B cell (primary cell): ENCODE measurements around the gene EEFSEC. TPM values are rescaled to one million over a fixed set of nuclear protein-coding genes. Genes with fewer than 3 reads are reported as not detected.

Experiments
- ATAC-seq: fragments of 200-7000 bp; cut with Tn5 transposase; one replicate; pipeline ENCODE4 v1.10.0; 2021; ENCODE audit warnings: low read depth, mild to moderate bottlenecking, moderate number of reproducible peaks, moderate library complexity
- CTCF ChIA-PET: fragments of 350-600 bp; sonication (Branson Sonifier 250); formaldehyde crosslinking; loops from one replicate; lab custom pipeline; 2021; ENCODE audit warnings: antibody characterized with exemption, inconsistent platforms; lab: Charles Lee
- POLR2A ChIA-PET: fragments of 350-600 bp; sonication (Branson Sonifier 250); formaldehyde crosslinking; loops from one replicate; lab custom pipeline; 2021; ENCODE audit warnings: antibody characterized with exemption; lab: Charles Lee
- DNase-seq: peaks from one replicate; pipeline ENCODE4 v3.0.0; 2013
- H2AFZ ChIP-seq: 2 replicates; pipeline ENCODE4 v1.6.1; 2012; ENCODE audit warnings: mild to moderate bottlenecking, low read depth, low read length; ENCODE audit not compliant: insufficient read depth, poor library complexity, severe bottlenecking
- H3K27ac ChIP-seq, 2 donors: 1 replicate in 1 of 2; 2 replicates in 1 of 2; pipeline ENCODE4 v1.5.1; 2012 to 2013; ENCODE audit warnings: low read length in 2 of 2, mild to moderate bottlenecking in 2 of 2, moderate library complexity in 1 of 2
- H3K27me3 ChIP-seq, 4 experiments: fragments of 200-600 bp in 1 of 4; sonication (generic) in 1 of 4; replicated peaks in 1 of 4; 1 replicate in 2 of 4; 2 replicates in 2 of 4; pipeline versions ENCODE4 v1.6.1 to v1.7.0; 2013 to 2016; ENCODE audit warnings: low read length in 3 of 4, mild to moderate bottlenecking in 2 of 4, mixed read lengths in 1 of 4, moderate library complexity in 1 of 4; ENCODE audit not compliant: insufficient read depth in 4 of 4, control insufficient read depth in 3 of 4; ENCODE audit errors: control extremely low read depth in 1 of 4
- H3K36me3 ChIP-seq, 2 experiments: replicated peaks in 1 of 2; 1 replicate in 1 of 2; 2 replicates in 1 of 2; pipeline versions ENCODE4 v1.6.1 to v1.7.1; 2013; ENCODE audit warnings: low read length in 1 of 2; ENCODE audit not compliant: insufficient read depth in 2 of 2, control insufficient read depth in 1 of 2; ENCODE audit errors: control extremely low read depth in 1 of 2, extremely low read depth in 1 of 2
- H3K4me1 ChIP-seq, 2 donors: fragments of 200-600 bp in 1 of 2; sonication (generic) in 1 of 2; 1 replicate in 1 of 2; 2 replicates in 1 of 2; pipeline versions ENCODE4 v1.5.1 to v1.6.1; 2013 to 2017; ENCODE audit warnings: low read length in 2 of 2; ENCODE audit not compliant: control insufficient read depth in 2 of 2, insufficient read depth in 2 of 2
- H3K4me2 ChIP-seq: replicated peaks from 2 replicates; pipeline ENCODE3; 2012; ENCODE audit warnings: mild to moderate bottlenecking, low read depth, low read length; ENCODE audit not compliant: poor library complexity, severe bottlenecking
- H3K4me3 ChIP-seq, 5 experiments: fragments of 200-600 bp in 1 of 5; sonication (generic) in 1 of 5; 1 replicate in 3 of 5; 2 replicates in 2 of 5; pipeline versions ENCODE4 v1.5.1 to v1.7.0; 2011 to 2016; ENCODE audit warnings: low read length in 4 of 5, mild to moderate bottlenecking in 4 of 5, low read depth in 2 of 5, control low read depth in 1 of 5, moderate library complexity in 1 of 5; ENCODE audit not compliant: insufficient read depth in 1 of 5; ENCODE audit errors: control extremely low read depth in 1 of 5, extremely low read depth in 1 of 5
- H3K79me2 ChIP-seq: fragments of 200-600 bp; sonication (generic); one replicate; pipeline ENCODE4 v1.6.0; 2016; ENCODE audit warnings: low read length; ENCODE audit not compliant: control insufficient read depth, insufficient read depth
- H3K9ac ChIP-seq: fragments of 200-600 bp; sonication (generic); 2 replicates; pipeline ENCODE4 v1.6.1; 2017; ENCODE audit warnings: mild to moderate bottlenecking, low read length, moderate library complexity
- H3K9me3 ChIP-seq, 3 donors: one replicate each; pipeline versions ENCODE4 v1.6.1 to v1.7.1; 2013; ENCODE audit warnings: low read length in 2 of 3; ENCODE audit not compliant: control insufficient read depth in 2 of 3, insufficient read depth in 1 of 3; ENCODE audit errors: control extremely low read depth in 1 of 3
- H4K20me1 ChIP-seq: 2 replicates; pipeline ENCODE4 v1.6.0; 2012; ENCODE audit warnings: mild to moderate bottlenecking, low read length; ENCODE audit not compliant: insufficient read depth, control insufficient read depth, poor library complexity, severe bottlenecking
- H3K27ac Mint-ChIP-seq: one replicate; pipeline ENCODE4 v1.8.0; 2021; ENCODE audit warnings: mixed read lengths
- H3K27me3 Mint-ChIP-seq: one replicate; pipeline ENCODE4 v1.8.0; 2021; ENCODE audit warnings: mixed read lengths
- H3K4me1 Mint-ChIP-seq: one replicate; pipeline ENCODE4 v1.8.0; 2021; ENCODE audit warnings: mixed read lengths
- H3K4me3 Mint-ChIP-seq: one replicate; pipeline ENCODE4 v1.8.0; 2021; ENCODE audit warnings: mixed read lengths
- H3K9me3 Mint-ChIP-seq: one replicate; pipeline ENCODE4 v1.8.0; 2022; ENCODE audit warnings: mixed read lengths; ENCODE audit not compliant: insufficient read depth
- CTCF ChIP-seq: fragments of 200-600 bp; IDR thresholded peaks from one replicate; pipeline ENCODE4 v1.8.0; 2022; ENCODE audit warnings: antibody characterized with exemption, mild to moderate bottlenecking
- EZH2 ChIP-seq: IDR thresholded peaks from 2 replicates; pipeline ENCODE4 v1.6.1; 2012; ENCODE audit warnings: borderline replicate concordance, low read depth, mild to moderate bottlenecking, moderate library complexity, low read length; ENCODE audit not compliant: insufficient read depth, poor library complexity, severe bottlenecking
- WGBS: methylation state at CpG from one replicate; pipeline ENCODE4 v1.1.5; 2013; ENCODE audit warnings: missing lambda C conversion rate; ENCODE audit not compliant: insufficient coverage; 5-methylcytosine and 5-hydroxymethylcytosine counted together
- intact Hi-C: fragments of 100-400 bp; cut with micrococcal nuclease; formaldehyde crosslinking; loops from one replicate; pipeline ENCODE4 v1.10.0; 2022
- polyA plus RNA-seq: library from polyadenylated mRNA; depleted of rRNA; stranded (reverse); fragments of >200 nt; gene quantifications from 2 replicates; pipeline ENCODE4 v1.2.3, GENCODE V29; 2012
- total RNA-seq, 2 donors: library from RNA; stranded (reverse); fragments of 120-200 nt in 1 of 2; gene quantifications; 1 replicate in 1 of 2; 2 replicates in 1 of 2; pipeline versions ENCODE4 v1.2.3 to v1.2.4, GENCODE V29; 2013 to 2022

The EEFSEC gene
- total and polyA plus RNA-seq, 2 donors (not counting 1 experiment from before 2014, with no cell fraction given), result 17.9 to 18.4 TPM

GRCh38 chr3:128398586-128398985 lies 245.3 kb downstream of the EEFSEC start:
- Mint-ChIP-seq H3K27me3 (no peaks in the 10 kb centered on the region), H3K4me3 (no peak overlapping the region), H3K4me1 (no peaks in the 10 kb centered on the region), H3K9me3 (no peaks in the 10 kb centered on the region), H3K27ac (no peak overlapping the region)
- ChIA-PET POLR2A (no interaction called here), CTCF (interaction anchor here (0.7 kb wide), 1 partner anchor 78 kb away, joined by 3 read pairs; no protein-coding TSS in a partner anchor)
- H3K4me2 ChIP-seq, result no peak overlapping the region
- TF ChIP-seq CTCF (no peak), EZH2 (no peak)
- H4K20me1 ChIP-seq, result peaks cover 6% of the 10 kb centered on the region
- H3K4me1 ChIP-seq, result no peaks in the 10 kb centered on the region
- no peak for DNase-seq
- no peak overlapping the region for H3K4me3 ChIP-seq
- intact Hi-C loops, result no loop called here
- H3K36me3 ChIP-seq, result no peaks in the 10 kb centered on the region
- WGBS, result 96% methylated on average over 8 of the region's 8 CpGs
- no peak for ATAC-seq
- no peak overlapping the region for H3K9ac ChIP-seq
- H3K9me3 ChIP-seq, result no peaks in the 10 kb centered on the region
- H3K79me2 ChIP-seq, result no peaks in the 10 kb centered on the region
- no peak overlapping the region for H3K27ac ChIP-seq
- no peaks in the 10 kb centered on the region for H3K27me3 ChIP-seq
- H2AFZ ChIP-seq, result no peak overlapping the region

GRCh38 chr3:128399221-128399915 lies 246.1 kb downstream of the EEFSEC start:
- Histone ChIP-seq H3K4me2 (no peak overlapping the region), H4K20me1 (peaks cover 6% of the 10 kb centered on the region), H3K9ac (no peak overlapping the region), H3K4me3 (no peak overlapping the region), H3K27ac (no peak overlapping the region), H3K79me2 (no peaks in the 10 kb centered on the region), H3K36me3 (no peaks in the 10 kb centered on the region), H3K4me1 (no peaks in the 10 kb centered on the region), H2AFZ (no peak overlapping the region), H3K9me3 (no peaks in the 10 kb centered on the region), H3K27me3 (no peaks in the 10 kb centered on the region)
- ChIA-PET POLR2A (no interaction called here), CTCF (no interaction called here)
- DNase-seq (no peak), ATAC-seq (no peak)
- Mint-ChIP-seq H3K27ac (no peak overlapping the region), H3K4me1 (no peaks in the 10 kb centered on the region), H3K4me3 (no peak overlapping the region), H3K27me3 (no peaks in the 10 kb centered on the region), H3K9me3 (no peaks in the 10 kb centered on the region)
- WGBS, result 94% methylated on average over 9 of the region's 24 CpGs
- TF ChIP-seq EZH2, result no peak
- no peak for TF ChIP-seq CTCF
- intact Hi-C loops, result no loop called here
